ENCODE results near the gene TPRG1. TPM values are rescaled to one million over a fixed set of nuclear protein-coding genes. Genes with fewer than 3 reads are reported as not detected.

Gene TPRG1
- total and polyA plus RNA-seq, 2 of the 8 experiments (the other 6 are each of a cell fraction or from before 2014, with no cell fraction given): 0.37 to 0.47 TPM

DNA sequence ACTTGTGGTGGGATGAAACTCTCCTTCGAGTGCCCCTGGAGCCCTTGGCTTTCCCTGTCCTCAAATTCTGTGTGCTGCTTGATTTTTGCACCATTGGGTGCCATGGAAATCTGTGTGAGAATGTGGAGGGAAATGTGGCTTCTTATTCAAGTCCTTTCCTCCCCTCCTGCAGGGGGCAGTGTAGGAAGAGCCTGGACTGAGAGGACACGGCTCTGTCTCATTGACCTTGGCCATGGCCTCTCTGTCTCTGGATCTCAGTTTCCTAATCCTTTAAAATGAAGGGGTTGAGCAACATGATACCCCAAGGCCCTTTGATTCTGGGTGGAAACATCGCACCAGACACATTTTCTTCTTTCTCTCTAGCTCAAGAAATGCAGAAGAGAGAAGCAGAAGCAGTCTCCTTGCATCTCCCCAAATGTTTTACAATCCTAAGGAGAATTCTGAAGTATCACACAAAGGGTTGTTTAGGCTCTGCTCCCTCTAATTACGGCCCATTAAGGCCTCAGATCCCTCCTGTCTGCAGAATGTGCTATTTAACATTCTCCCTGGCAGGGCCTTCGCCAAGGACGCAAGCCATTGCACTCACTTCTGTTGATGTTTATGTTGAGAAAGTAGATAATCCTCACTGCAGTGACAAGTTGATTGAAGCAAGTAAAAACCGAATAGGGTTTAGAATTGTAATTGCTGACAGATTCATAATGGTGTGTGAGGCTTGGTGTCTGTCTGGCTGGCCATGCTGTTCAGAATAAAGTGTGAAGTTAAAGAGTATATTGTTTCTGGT is 169.1 kb downstream of the TPRG1 start:
- H3K18ac ChIP-seq (ENCODE audit: extremely low read depth, low read length): no peak overlapping the region
- H4K8ac ChIP-seq (ENCODE audit: extremely low read depth, insufficient read depth, low read length): no peak overlapping the region
- H2BK120ac ChIP-seq (replicated peaks; ENCODE audit: low read depth, low read length): no peak overlapping the region
- ChIA-PET CTCF (ENCODE audit: partially characterized antibody) (interaction anchor here (0.6 to 2.9 kb wide), 9 partner anchors 9 to 201 kb away, joined by 3 to 9 read pairs (median 5); no protein-coding TSS in a partner anchor), POLR2A (ENCODE audit: partially characterized antibody) (no interaction called here)
- no peaks in the 10 kb centered on the region for H3K9me3 ChIP-seq (ENCODE audit: insufficient read depth in 2 of 2, low read depth in 1 of 2, low read length in 1 of 2)
- H3K79me2 ChIP-seq (ENCODE audit: control insufficient read depth in 1 of 2, insufficient read depth in 2 of 2, low read length in 2 of 2): no peaks in the 10 kb centered on the region
- H3K79me1 ChIP-seq (ENCODE audit: low read depth, low read length): no peaks in the 10 kb centered on the region
- FAIRE-seq: peak; percentile 66
- no peak overlapping the region for H3K4me2 ChIP-seq (ENCODE audit: insufficient read depth in 1 of 2, low read depth in 2 of 2, low read length in 2 of 2)
- no peak overlapping the region for H3K27ac ChIP-seq (ENCODE audit: low read depth, low read length)
- H3K23me2 ChIP-seq (ENCODE audit: low read depth, low read length): no peaks in the 10 kb centered on the region
- H3K36me3 ChIP-seq (ENCODE audit: control insufficient read depth in 2 of 4, insufficient read depth in 4 of 4, low read length in 3 of 4): no peaks in the 10 kb centered on the region
- no peak overlapping the region for H2AK5ac ChIP-seq (ENCODE audit: low read depth, low read length)
- no peak overlapping the region for H4K5ac ChIP-seq (ENCODE audit: insufficient read length, low read depth, low read length)
- no peaks in the 10 kb centered on the region for H4K20me1 ChIP-seq (replicated peaks in 1 of 2; ENCODE audit: control insufficient read depth in 1 of 2, insufficient read depth in 2 of 2, low read length in 2 of 2)
- no peak overlapping the region for H2BK5ac ChIP-seq (ENCODE audit: low read depth, low read length)
- H2BK15ac ChIP-seq (ENCODE audit: low read length): no peak overlapping the region
- H2BK20ac ChIP-seq (ENCODE audit: low read length): no peak overlapping the region
- no peak overlapping the region for H3K14ac ChIP-seq (ENCODE audit: insufficient read length)
- 80% methylated on average over 7 of the region's 7 CpGs; no CpG with 5 or more reads in 1 of the 2 experiments for WGBS, 2 experiments (ENCODE audit: extremely low coverage in 1 of 2, insufficient coverage in 1 of 2, insufficient read length in 1 of 2, insufficient replicate concordance in 2 of 2, low coverage in 1 of 2, low lambda C conversion rate in 2 of 2, missing lambda C conversion rate in 1 of 2)
- no peaks in the 10 kb centered on the region for H3K27me3 ChIP-seq (replicated peaks in 1 of 4; ENCODE audit: control insufficient read depth in 3 of 4, extremely low read depth in 1 of 4, insufficient read depth in 3 of 4, low read length in 3 of 4)
- H2BK12ac ChIP-seq (ENCODE audit: low read depth, low read length): no peak overlapping the region
- H3K9ac ChIP-seq (replicated peaks in 1 of 4; ENCODE audit: extremely low read depth in 1 of 4, low read depth in 3 of 4, low read length in 3 of 4): no peak overlapping the region
- DNase-seq (ENCODE audit: low read depth in 1 of 2, low spot score in 2 of 2): peak in 1 of 2 experiments; percentile 60
- H3K56ac ChIP-seq (replicated peaks; ENCODE audit: insufficient read length, low read depth, low read length): no peak overlapping the region
- peaks cover 0 to 6% (median 0%) of the 10 kb centered on the region in 4 experiments; a peak in 1 of 7 replicates for H3K4me1 ChIP-seq (replicated peaks in 1 of 4; ENCODE audit: control insufficient read depth in 3 of 4, insufficient read depth in 4 of 4, low read length in 3 of 4)
- H3K23ac ChIP-seq (ENCODE audit: insufficient read length): no peak overlapping the region
- no peak overlapping the region for H3K4me3 ChIP-seq (ENCODE audit: extremely low read depth in 1 of 4, insufficient read depth in 2 of 4, low read depth in 3 of 4, low read length in 4 of 4)
- no peak overlapping the region for H3K4ac ChIP-seq (replicated peaks; ENCODE audit: insufficient read length, low read depth, low read length)
- peak overlapping the region; percentile 74 for H2AFZ ChIP-seq (ENCODE audit: low read length)
- no peak overlapping the region for H4K91ac ChIP-seq (replicated peaks; ENCODE audit: insufficient read length, low read length)
- TF ChIP-seq ASH2L (IDR thresholded peaks at IDR 0.05; ENCODE audit: low read length) (no peak), SP2 (IDR thresholded peaks at IDR 0.05; ENCODE audit: low read length) (peak; percentile 55), TAF1 (IDR thresholded peaks at IDR 0.05; ENCODE audit: low read depth, low read length) (no peak), CEBPB (IDR thresholded peaks at IDR 0.05; ENCODE audit: low read depth, low read length) (no peak), MAX (IDR thresholded peaks at IDR 0.05) (no peak), KDM4A (IDR thresholded peaks at IDR 0.05; ENCODE audit: low read depth, low read length, severe bottlenecking) (no peak), RAD21 (IDR thresholded peaks at IDR 0.05 in 1 of 2, conservative IDR thresholded peaks at IDR 0.05 in 1 of 2; ENCODE audit: low read depth in 2 of 2, low read length in 2 of 2) (peak; percentile 40 to 45; a peak in 3 of 4 replicates), RFX5 (IDR thresholded peaks at IDR 0.05; ENCODE audit: borderline replicate concordance, low read depth, low read length) (no peak), SUZ12 (IDR thresholded peaks at IDR 0.05; ENCODE audit: low read length) (no peak), SIN3A (conservative IDR thresholded peaks at IDR 0.05 in 1 of 2, IDR thresholded peaks at IDR 0.05 in 1 of 2; ENCODE audit: low read depth in 1 of 2, low read length in 2 of 2) (no peak), RBBP5 (IDR thresholded peaks at IDR 0.05; ENCODE audit: borderline replicate concordance, low read depth, low read length) (no peak), CBX8 (IDR thresholded peaks at IDR 0.05; ENCODE audit: borderline replicate concordance, low read depth, low read length) (no peak)

Measured in H1 (cell line).